ENCODE data around the gene KIAA1671. TPM values are rescaled to one million over a fixed set of nuclear protein-coding genes. Genes with fewer than 3 reads are reported as not detected.

Gene KIAA1671
- total and polyA plus RNA-seq, 2 of the 4 experiments (the other 2 are of a cell fraction) = 0.02 TPM; not detected in 1

DNA sequence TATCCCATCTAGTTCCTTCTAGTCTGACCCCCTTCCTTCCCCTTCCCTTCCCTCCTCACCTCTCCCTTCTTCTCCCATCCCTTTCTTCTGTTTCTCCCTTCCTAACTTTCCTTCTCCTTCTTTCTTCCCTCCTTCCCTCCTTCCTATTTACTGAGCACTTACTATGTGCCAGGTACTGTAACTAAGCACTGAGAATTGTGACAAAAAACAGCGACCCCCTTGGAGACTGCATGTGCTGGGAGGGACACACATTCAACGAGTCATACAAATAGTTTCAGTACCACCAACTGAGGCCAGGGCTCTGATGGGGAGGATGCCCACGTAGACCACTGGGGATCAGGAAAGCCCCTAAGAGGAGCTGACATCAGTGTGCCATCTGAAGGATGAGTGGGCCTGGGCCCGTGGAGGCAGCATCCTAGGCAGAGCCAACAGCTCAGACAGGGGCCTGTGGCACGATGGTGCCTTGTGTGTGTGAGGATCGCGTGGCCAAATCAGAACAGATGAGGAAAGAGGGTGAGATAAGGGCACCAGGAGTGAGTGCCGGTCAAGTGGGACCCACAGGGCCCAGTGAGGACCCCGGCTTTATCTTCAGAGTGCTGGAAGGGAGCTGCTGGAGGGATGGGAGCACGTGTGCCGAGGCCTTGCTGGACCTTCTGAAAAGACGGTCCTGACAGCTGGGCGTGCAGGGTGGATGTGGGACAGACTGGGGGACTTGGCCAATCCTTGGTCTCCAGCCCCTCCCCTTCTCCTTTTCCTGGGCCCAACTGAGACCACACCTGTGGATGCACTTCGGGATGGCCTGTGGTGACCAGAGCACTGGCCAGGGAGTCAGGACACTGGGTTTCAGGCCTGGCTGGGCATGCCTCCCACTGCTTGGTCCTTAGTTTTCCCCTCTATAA, 208.8 kb downstream of the KIAA1671 start:
- H3K4ac ChIP-seq (ENCODE audit: low read depth, low read length) = no peak overlapping the region
- DNase-seq (no peak), ATAC-seq (ENCODE audit: low read depth) (no peak)
- intact Hi-C loops (cut with micrococcal nuclease) = no loop called here
- H2BK5ac ChIP-seq (ENCODE audit: low read depth, low read length, poor library complexity, severe bottlenecking) = no peak overlapping the region
- no peak overlapping the region for H2BK20ac ChIP-seq (ENCODE audit: low read depth, low read length)
- H3K9ac ChIP-seq (ENCODE audit: low read depth, low read length) = no peak overlapping the region
- no peaks in the 10 kb centered on the region for H3K79me1 ChIP-seq (ENCODE audit: low read depth in 1 of 2, low read length in 2 of 2)
- no peaks in the 10 kb centered on the region for H3K36me3 ChIP-seq (ENCODE audit: control insufficient read depth, insufficient read depth, low read length)
- no TSS peak for BruUV-seq (replicated peaks)
- no peaks in the 10 kb centered on the region for H3K4me1 ChIP-seq (ENCODE audit: control insufficient read depth, insufficient read depth, low read length)
- no peak overlapping the region for H4K91ac ChIP-seq (ENCODE audit: insufficient read depth, low read depth, low read length)
- no peak overlapping the region for H3K4me3 ChIP-seq (ENCODE audit: insufficient read depth, low read depth, low read length)
- CTCF ChIA-PET = no interaction called here
- no peak overlapping the region for H3K56ac ChIP-seq (ENCODE audit: extremely low read depth, insufficient read depth, low read length)
- no peak overlapping the region for H4K5ac ChIP-seq (ENCODE audit: low read depth, low read length)
- H2BK15ac ChIP-seq (ENCODE audit: low read depth, low read length) = no peak overlapping the region
- dilution Hi-C loops (cut with HindIII; ENCODE audit: low sequenced_read_pairs, unreplicated experiment) = no loop called here
- no peak overlapping the region for H4K8ac ChIP-seq (ENCODE audit: low read depth in 2 of 2, low read length in 2 of 2)
- no peak overlapping the region for H3K27ac ChIP-seq (ENCODE audit: insufficient read depth, low read length)
- POLR2A ChIA-PET (ENCODE audit: unreplicated experiment) = no interaction called here
- H3K27me3 ChIP-seq (ENCODE audit: control insufficient read depth, insufficient read depth, low read length) = no peaks in the 10 kb centered on the region
- in situ Hi-C loops (cut with MboI; ENCODE audit: low sequenced_read_pairs) = no loop called here
- H3K9me1 ChIP-seq (ENCODE audit: insufficient read depth, low read length) = no peaks in the 10 kb centered on the region
- H3K18ac ChIP-seq (ENCODE audit: low read depth, low read length) = no peak overlapping the region
- H3K4me2 ChIP-seq (ENCODE audit: low read depth, low read length) = no peak overlapping the region
- H3K23ac ChIP-seq (ENCODE audit: low read depth, low read length) = no peak overlapping the region
- 50% methylated on average over 7 of the region's 14 CpGs; no CpG with 5 or more reads in 1 of the 2 experiments for WGBS, 2 experiments (ENCODE audit: extremely low coverage in 2 of 2, insufficient read length in 1 of 2)
- H2BK120ac ChIP-seq (ENCODE audit: low read depth, low read length) = no peak overlapping the region
- TF ChIP-seq RAD21 (IDR thresholded peaks at IDR 0.05; ENCODE audit: low read length) = no peak
- H3K14ac ChIP-seq (replicated peaks; ENCODE audit: low read depth, low read length) = no peak overlapping the region
- H2AK9ac ChIP-seq (replicated peaks; ENCODE audit: low read depth, low read length, poor library complexity) = no peak overlapping the region
- no peaks in the 10 kb centered on the region for H4K20me1 ChIP-seq (ENCODE audit: insufficient read depth, low read length)
- H2AK5ac ChIP-seq (ENCODE audit: low read depth, low read length) = no peak overlapping the region
- no peaks in the 10 kb centered on the region for H3K9me3 ChIP-seq (ENCODE audit: control insufficient read depth, insufficient read depth, low read length)
- no peak overlapping the region for H2AFZ ChIP-seq (replicated peaks; ENCODE audit: low read length, poor library complexity)
